ENCODE results near the gene GAA.

DNA sequence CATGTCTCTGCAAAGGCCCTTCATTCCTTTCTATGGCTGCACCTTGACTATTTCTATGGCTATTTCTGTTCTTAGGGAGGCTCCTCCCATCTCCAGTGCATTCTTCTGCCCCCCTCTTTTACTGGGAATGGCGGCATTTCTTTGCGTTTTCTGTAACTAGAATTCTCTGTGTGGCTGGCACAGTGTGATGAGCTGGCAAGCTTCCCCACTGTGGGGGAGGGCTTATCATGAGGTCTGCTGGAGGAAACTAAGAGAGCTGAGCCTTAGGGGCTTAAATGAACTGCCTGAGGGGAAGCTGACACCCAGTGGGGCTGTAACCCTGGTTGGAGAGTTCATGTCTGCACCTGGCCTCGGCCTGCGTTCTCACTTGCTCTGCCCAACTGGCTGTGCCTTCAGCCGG is 67.0 kb downstream of the GAA start:
- TF ChIP-seq, protein P1, sequence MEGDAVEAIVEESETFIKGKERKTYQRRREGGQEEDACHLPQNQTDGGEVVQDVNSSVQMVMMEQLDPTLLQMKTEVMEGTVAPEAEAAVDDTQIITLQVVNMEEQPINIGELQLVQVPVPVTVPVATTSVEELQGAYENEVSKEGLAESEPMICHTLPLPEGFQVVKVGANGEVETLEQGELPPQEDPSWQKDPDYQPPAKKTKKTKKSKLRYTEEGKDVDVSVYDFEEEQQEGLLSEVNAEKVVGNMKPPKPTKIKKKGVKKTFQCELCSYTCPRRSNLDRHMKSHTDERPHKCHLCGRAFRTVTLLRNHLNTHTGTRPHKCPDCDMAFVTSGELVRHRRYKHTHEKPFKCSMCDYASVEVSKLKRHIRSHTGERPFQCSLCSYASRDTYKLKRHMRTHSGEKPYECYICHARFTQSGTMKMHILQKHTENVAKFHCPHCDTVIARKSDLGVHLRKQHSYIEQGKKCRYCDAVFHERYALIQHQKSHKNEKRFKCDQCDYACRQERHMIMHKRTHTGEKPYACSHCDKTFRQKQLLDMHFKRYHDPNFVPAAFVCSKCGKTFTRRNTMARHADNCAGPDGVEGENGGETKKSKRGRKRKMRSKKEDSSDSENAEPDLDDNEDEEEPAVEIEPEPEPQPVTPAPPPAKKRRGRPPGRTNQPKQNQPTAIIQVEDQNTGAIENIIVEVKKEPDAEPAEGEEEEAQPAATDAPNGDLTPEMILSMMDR (IDR thresholded peaks at IDR 0.05): no peak
- TF ChIP-seq POLR2A (IDR thresholded peaks at IDR 0.05): no peak
- no peak for TF ChIP-seq POLR2AphosphoS5 (IDR thresholded peaks at IDR 0.05)

All from breast epithelium (tissue), 3 donors.